B cell (primary cell): Measurements from ENCODE around the gene AHCY. TPM values are rescaled to one million over a fixed set of nuclear protein-coding genes. Genes with fewer than 3 reads are reported as not detected.

ENCODE experiments used
- ATAC-seq: fragments of 200-7000 bp; cut with Tn5 transposase; one replicate; pipeline ENCODE4 v1.10.0; 2021; ENCODE audit warnings: low read depth, mild to moderate bottlenecking, moderate number of reproducible peaks, moderate library complexity
- CTCF ChIA-PET: fragments of 350-600 bp; sonication (Branson Sonifier 250); formaldehyde crosslinking; loops from one replicate; lab custom pipeline; 2021; ENCODE audit warnings: antibody characterized with exemption, inconsistent platforms; lab: Charles Lee
- POLR2A ChIA-PET: fragments of 350-600 bp; sonication (Branson Sonifier 250); formaldehyde crosslinking; loops from one replicate; lab custom pipeline; 2021; ENCODE audit warnings: antibody characterized with exemption; lab: Charles Lee
- DNase-seq: peaks from one replicate; pipeline ENCODE4 v3.0.0; 2013
- H2AFZ ChIP-seq: 2 replicates; pipeline ENCODE4 v1.6.1; 2012; ENCODE audit warnings: mild to moderate bottlenecking, low read depth, low read length; ENCODE audit not compliant: insufficient read depth, poor library complexity, severe bottlenecking
- H3K27ac ChIP-seq, 2 donors: 1 replicate in 1 of 2; 2 replicates in 1 of 2; pipeline ENCODE4 v1.5.1; 2012 to 2013; ENCODE audit warnings: low read length in 2 of 2, mild to moderate bottlenecking in 2 of 2, moderate library complexity in 1 of 2
- H3K27me3 ChIP-seq, 4 experiments: fragments of 200-600 bp in 1 of 4; sonication (generic) in 1 of 4; replicated peaks in 1 of 4; 1 replicate in 2 of 4; 2 replicates in 2 of 4; pipeline versions ENCODE4 v1.6.1 to v1.7.0; 2013 to 2016; ENCODE audit warnings: low read length in 3 of 4, mild to moderate bottlenecking in 2 of 4, mixed read lengths in 1 of 4, moderate library complexity in 1 of 4; ENCODE audit not compliant: insufficient read depth in 4 of 4, control insufficient read depth in 3 of 4; ENCODE audit errors: control extremely low read depth in 1 of 4
- H3K36me3 ChIP-seq, 2 experiments: replicated peaks in 1 of 2; 1 replicate in 1 of 2; 2 replicates in 1 of 2; pipeline versions ENCODE4 v1.6.1 to v1.7.1; 2013; ENCODE audit warnings: low read length in 1 of 2; ENCODE audit not compliant: insufficient read depth in 2 of 2, control insufficient read depth in 1 of 2; ENCODE audit errors: control extremely low read depth in 1 of 2, extremely low read depth in 1 of 2
- H3K4me1 ChIP-seq, 2 donors: fragments of 200-600 bp in 1 of 2; sonication (generic) in 1 of 2; 1 replicate in 1 of 2; 2 replicates in 1 of 2; pipeline versions ENCODE4 v1.5.1 to v1.6.1; 2013 to 2017; ENCODE audit warnings: low read length in 2 of 2; ENCODE audit not compliant: control insufficient read depth in 2 of 2, insufficient read depth in 2 of 2
- H3K4me2 ChIP-seq: replicated peaks from 2 replicates; pipeline ENCODE3; 2012; ENCODE audit warnings: mild to moderate bottlenecking, low read depth, low read length; ENCODE audit not compliant: poor library complexity, severe bottlenecking
- H3K4me3 ChIP-seq, 5 experiments: fragments of 200-600 bp in 1 of 5; sonication (generic) in 1 of 5; 1 replicate in 3 of 5; 2 replicates in 2 of 5; pipeline versions ENCODE4 v1.5.1 to v1.7.0; 2011 to 2016; ENCODE audit warnings: low read length in 4 of 5, mild to moderate bottlenecking in 4 of 5, low read depth in 2 of 5, control low read depth in 1 of 5, moderate library complexity in 1 of 5; ENCODE audit not compliant: insufficient read depth in 1 of 5; ENCODE audit errors: control extremely low read depth in 1 of 5, extremely low read depth in 1 of 5
- H3K79me2 ChIP-seq: fragments of 200-600 bp; sonication (generic); one replicate; pipeline ENCODE4 v1.6.0; 2016; ENCODE audit warnings: low read length; ENCODE audit not compliant: control insufficient read depth, insufficient read depth
- H3K9ac ChIP-seq: fragments of 200-600 bp; sonication (generic); 2 replicates; pipeline ENCODE4 v1.6.1; 2017; ENCODE audit warnings: mild to moderate bottlenecking, low read length, moderate library complexity
- H3K9me3 ChIP-seq, 3 donors: one replicate each; pipeline versions ENCODE4 v1.6.1 to v1.7.1; 2013; ENCODE audit warnings: low read length in 2 of 3; ENCODE audit not compliant: control insufficient read depth in 2 of 3, insufficient read depth in 1 of 3; ENCODE audit errors: control extremely low read depth in 1 of 3
- H4K20me1 ChIP-seq: 2 replicates; pipeline ENCODE4 v1.6.0; 2012; ENCODE audit warnings: mild to moderate bottlenecking, low read length; ENCODE audit not compliant: insufficient read depth, control insufficient read depth, poor library complexity, severe bottlenecking
- H3K27ac Mint-ChIP-seq: one replicate; pipeline ENCODE4 v1.8.0; 2021; ENCODE audit warnings: mixed read lengths
- H3K27me3 Mint-ChIP-seq: one replicate; pipeline ENCODE4 v1.8.0; 2021; ENCODE audit warnings: mixed read lengths
- H3K4me1 Mint-ChIP-seq: one replicate; pipeline ENCODE4 v1.8.0; 2021; ENCODE audit warnings: mixed read lengths
- H3K4me3 Mint-ChIP-seq: one replicate; pipeline ENCODE4 v1.8.0; 2021; ENCODE audit warnings: mixed read lengths
- H3K9me3 Mint-ChIP-seq: one replicate; pipeline ENCODE4 v1.8.0; 2022; ENCODE audit warnings: mixed read lengths; ENCODE audit not compliant: insufficient read depth
- EZH2 ChIP-seq: IDR thresholded peaks from 2 replicates; pipeline ENCODE4 v1.6.1; 2012; ENCODE audit warnings: borderline replicate concordance, low read depth, mild to moderate bottlenecking, moderate library complexity, low read length; ENCODE audit not compliant: insufficient read depth, poor library complexity, severe bottlenecking
- WGBS: methylation state at CpG from one replicate; pipeline ENCODE4 v1.1.5; 2013; ENCODE audit warnings: missing lambda C conversion rate; ENCODE audit not compliant: insufficient coverage; 5-methylcytosine and 5-hydroxymethylcytosine counted together
- intact Hi-C: fragments of 100-400 bp; cut with micrococcal nuclease; formaldehyde crosslinking; loops from one replicate; pipeline ENCODE4 v1.10.0; 2022
- polyA plus RNA-seq: library from polyadenylated mRNA; depleted of rRNA; stranded (reverse); fragments of >200 nt; gene quantifications from 2 replicates; pipeline ENCODE4 v1.2.3, GENCODE V29; 2012
- total RNA-seq, 2 donors: library from RNA; stranded (reverse); fragments of 120-200 nt in 1 of 2; gene quantifications; 1 replicate in 1 of 2; 2 replicates in 1 of 2; pipeline versions ENCODE4 v1.2.3 to v1.2.4, GENCODE V29; 2013 to 2022
- TF ChIP-seq, protein P1 (sequence below): fragments of 200-600 bp; IDR thresholded peaks from one replicate; pipeline ENCODE4 v1.8.0; 2022; ENCODE audit warnings: antibody characterized with exemption, mild to moderate bottlenecking

The AHCY gene
- total and polyA plus RNA-seq, 2 donors (not counting 1 experiment from before 2014, with no cell fraction given): 43.6 to 44.0 TPM

DNA sequence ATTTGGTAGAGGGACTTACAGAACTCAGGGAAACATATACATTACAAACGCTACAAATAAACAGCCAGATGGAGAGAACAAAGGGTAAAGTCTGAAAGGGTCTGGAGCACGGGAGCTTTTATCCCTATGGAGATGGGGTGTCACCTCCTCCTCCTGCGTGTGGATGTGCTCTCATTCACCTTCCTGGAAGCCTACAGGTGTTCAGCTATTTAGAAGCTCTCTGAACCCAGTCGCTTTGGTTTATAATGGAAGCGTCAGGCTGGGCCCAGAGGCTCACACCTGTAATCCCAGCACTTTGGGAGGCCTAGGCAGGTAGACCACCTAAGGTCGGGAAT, 42.2 kb upstream of the AHCY start:
- Histone ChIP-seq H3K9me3 (no peaks in the 10 kb centered on the region), H3K27ac (no peak overlapping the region), H3K79me2 (no peaks in the 10 kb centered on the region), H3K27me3 (no peaks in the 10 kb centered on the region), H3K4me2 (no peak overlapping the region), H3K4me3 (no peak overlapping the region), H3K4me1 (no peaks in the 10 kb centered on the region), H3K9ac (no peak overlapping the region), H4K20me1 (no peaks in the 10 kb centered on the region), H3K36me3 (no peaks in the 10 kb centered on the region), H2AFZ (no peak overlapping the region)
- ATAC-seq: no peak
- POLR2A ChIA-PET: no interaction called here
- Mint-ChIP-seq H3K27me3 (no peaks in the 10 kb centered on the region), H3K27ac (no peak overlapping the region), H3K4me3 (no peak overlapping the region), H3K4me1 (no peaks in the 10 kb centered on the region), H3K9me3 (no peaks in the 10 kb centered on the region)
- DNase-seq: no peak
- CTCF ChIA-PET: interaction anchor here (0.6 kb wide), 1 partner anchor 321 kb away, joined by 3 read pairs; no protein-coding TSS in a partner anchor
- WGBS: 100% methylated on average over 3 of the region's 6 CpGs
- intact Hi-C loops: no loop called here
- TF ChIP-seq EZH2: no peak
- TF ChIP-seq, protein P1, sequence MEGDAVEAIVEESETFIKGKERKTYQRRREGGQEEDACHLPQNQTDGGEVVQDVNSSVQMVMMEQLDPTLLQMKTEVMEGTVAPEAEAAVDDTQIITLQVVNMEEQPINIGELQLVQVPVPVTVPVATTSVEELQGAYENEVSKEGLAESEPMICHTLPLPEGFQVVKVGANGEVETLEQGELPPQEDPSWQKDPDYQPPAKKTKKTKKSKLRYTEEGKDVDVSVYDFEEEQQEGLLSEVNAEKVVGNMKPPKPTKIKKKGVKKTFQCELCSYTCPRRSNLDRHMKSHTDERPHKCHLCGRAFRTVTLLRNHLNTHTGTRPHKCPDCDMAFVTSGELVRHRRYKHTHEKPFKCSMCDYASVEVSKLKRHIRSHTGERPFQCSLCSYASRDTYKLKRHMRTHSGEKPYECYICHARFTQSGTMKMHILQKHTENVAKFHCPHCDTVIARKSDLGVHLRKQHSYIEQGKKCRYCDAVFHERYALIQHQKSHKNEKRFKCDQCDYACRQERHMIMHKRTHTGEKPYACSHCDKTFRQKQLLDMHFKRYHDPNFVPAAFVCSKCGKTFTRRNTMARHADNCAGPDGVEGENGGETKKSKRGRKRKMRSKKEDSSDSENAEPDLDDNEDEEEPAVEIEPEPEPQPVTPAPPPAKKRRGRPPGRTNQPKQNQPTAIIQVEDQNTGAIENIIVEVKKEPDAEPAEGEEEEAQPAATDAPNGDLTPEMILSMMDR: no peak

GRCh38 chr20:34344238-34344637, 41.1 kb upstream of the AHCY start:
- CTCF ChIA-PET: no interaction called here
- intact Hi-C loops: no loop called here
- H3K9ac ChIP-seq: no peak overlapping the region
- H3K27ac ChIP-seq: no peak overlapping the region
- no peaks in the 10 kb centered on the region for H3K36me3 ChIP-seq
- no peak overlapping the region for H3K4me3 ChIP-seq
- no peak for DNase-seq
- TF ChIP-seq, protein P1: no peak
- no peak for TF ChIP-seq EZH2
- 100% methylated on average over 1 of the region's 5 CpGs for WGBS
- no peaks in the 10 kb centered on the region for H4K20me1 ChIP-seq
- no peak overlapping the region for H3K4me2 ChIP-seq
- no peak overlapping the region for H2AFZ ChIP-seq
- ATAC-seq: no peak
- no peak overlapping the region for H3K27ac Mint-ChIP-seq
- no peaks in the 10 kb centered on the region for H3K9me3 ChIP-seq
- POLR2A ChIA-PET: no interaction called here
- H3K4me3 Mint-ChIP-seq: no peak overlapping the region
- H3K27me3 Mint-ChIP-seq: no peaks in the 10 kb centered on the region
- no peaks in the 10 kb centered on the region for H3K9me3 Mint-ChIP-seq
- no peaks in the 10 kb centered on the region for H3K79me2 ChIP-seq
- peaks cover 3 to 5% of the 10 kb centered on the region in 2 donors for H3K4me1 ChIP-seq
- no peaks in the 10 kb centered on the region for H3K27me3 ChIP-seq
- H3K4me1 Mint-ChIP-seq: peaks cover 6% of the 10 kb centered on the region
